Kidney (tissue), 14 donors: Measurements from ENCODE around the gene CSTB. TPM values are rescaled to one million over a fixed set of nuclear protein-coding genes. Genes with fewer than 3 reads are reported as not detected.

Source experiments
- DNase-seq, 5 donors: peaks; one replicate each; pipeline ENCODE4 v3.0.0-alpha.2; 2013 to 2020
- FAIRE-seq: peaks from 2 replicates; lab custom pipeline; 2012; peaks lifted over from hg19 to GRCh38; lab: Jason Lieb, UNC
- H3K27ac ChIP-seq, 2 donors: one replicate each; pipeline ENCODE4 v1.7.0; 2013; ENCODE audit warnings: low read depth in 2 of 2, low read length in 2 of 2, inconsistent platforms in 1 of 2
- H3K27me3 ChIP-seq: one replicate; pipeline ENCODE4 v1.7.1; 2013; ENCODE audit warnings: low read length, inconsistent platforms; ENCODE audit not compliant: control insufficient read depth, insufficient read depth
- H3K36me3 ChIP-seq, 3 donors: one replicate each; pipeline versions ENCODE4 v1.7.0 to v1.7.1; 2013; ENCODE audit warnings: low read length in 3 of 3, control low read depth in 1 of 3, inconsistent platforms in 1 of 3; ENCODE audit not compliant: insufficient read depth in 3 of 3, control insufficient read depth in 2 of 3
- H3K4me1 ChIP-seq, 3 donors: one replicate each; pipeline versions ENCODE4 v1.7.0 to v1.7.1; 2013; ENCODE audit warnings: low read length in 3 of 3, inconsistent platforms in 1 of 3, low read depth in 1 of 3; ENCODE audit not compliant: control insufficient read depth in 2 of 3, insufficient read depth in 2 of 3
- H3K4me3 ChIP-seq, 3 donors: one replicate each; pipeline versions ENCODE4 v1.7.0 to v1.8.1; 2013; ENCODE audit warnings: low read length in 3 of 3, control low read depth in 1 of 3, inconsistent platforms in 1 of 3
- H3K9ac ChIP-seq, 3 donors: one replicate each; pipeline versions ENCODE4 v1.7.0 to v1.7.1; 2013; ENCODE audit warnings: low read length in 3 of 3, control low read depth in 1 of 3, inconsistent platforms in 1 of 3
- H3K9me3 ChIP-seq, 3 donors: one replicate each; pipeline versions ENCODE4 v1.7.0 to v1.7.1; 2013; ENCODE audit warnings: low read length in 3 of 3, control low read depth in 1 of 3, inconsistent platforms in 1 of 3; ENCODE audit not compliant: control insufficient read depth in 2 of 3, insufficient read depth in 1 of 3
- CTCF ChIP-seq: IDR thresholded peaks from 3 replicates; pipeline ENCODE4 v1.5.1; 2012; ENCODE audit warnings: mild to moderate bottlenecking, moderate library complexity, borderline replicate concordance; ENCODE audit not compliant: insufficient read depth; ENCODE audit errors: extremely low read depth
- intact Hi-C: fragments of 100-400 bp; cut with DNase I; formaldehyde crosslinking; loops from one replicate; pipeline ENCODE4 v1.11.1; 2022
- polyA plus RNA-seq: library from polyadenylated mRNA; stranded (reverse); fragments of 350-450 nt; fragmentation: Illumina TruSeq; extraction: RNeasy Lipid Tissue Mini Kit (QIAGEN cat#74804); gene quantifications from one replicate; pipeline ENCODE4 v1.2.3, GENCODE V29; 2014; ENCODE audit warnings: low read depth, low replicate concordance; ENCODE audit not compliant: insufficient read depth
- total RNA-seq: library from RNA; stranded (reverse); fragmentation: NEBNext Ultra II Directional; extraction: Animal tissue kit (Norgen Biotek cat#: 25700); gene quantifications from one replicate; pipeline ENCODE4 v1.2.1, GENCODE V29; 2021
- donor health status: control.
- donor health status: control.
- donor health status: control.
- donor health status: control.
- donor health status: control.
- donor health status: DM: yes; HTN: yes; CAD: no.
- donor health status: Normal renal cell carcinoma (clear cell type).

Gene CSTB
- total and polyA plus RNA-seq, 2 donors from 2014 or later = 74.5 to 97.8 TPM

DNA sequence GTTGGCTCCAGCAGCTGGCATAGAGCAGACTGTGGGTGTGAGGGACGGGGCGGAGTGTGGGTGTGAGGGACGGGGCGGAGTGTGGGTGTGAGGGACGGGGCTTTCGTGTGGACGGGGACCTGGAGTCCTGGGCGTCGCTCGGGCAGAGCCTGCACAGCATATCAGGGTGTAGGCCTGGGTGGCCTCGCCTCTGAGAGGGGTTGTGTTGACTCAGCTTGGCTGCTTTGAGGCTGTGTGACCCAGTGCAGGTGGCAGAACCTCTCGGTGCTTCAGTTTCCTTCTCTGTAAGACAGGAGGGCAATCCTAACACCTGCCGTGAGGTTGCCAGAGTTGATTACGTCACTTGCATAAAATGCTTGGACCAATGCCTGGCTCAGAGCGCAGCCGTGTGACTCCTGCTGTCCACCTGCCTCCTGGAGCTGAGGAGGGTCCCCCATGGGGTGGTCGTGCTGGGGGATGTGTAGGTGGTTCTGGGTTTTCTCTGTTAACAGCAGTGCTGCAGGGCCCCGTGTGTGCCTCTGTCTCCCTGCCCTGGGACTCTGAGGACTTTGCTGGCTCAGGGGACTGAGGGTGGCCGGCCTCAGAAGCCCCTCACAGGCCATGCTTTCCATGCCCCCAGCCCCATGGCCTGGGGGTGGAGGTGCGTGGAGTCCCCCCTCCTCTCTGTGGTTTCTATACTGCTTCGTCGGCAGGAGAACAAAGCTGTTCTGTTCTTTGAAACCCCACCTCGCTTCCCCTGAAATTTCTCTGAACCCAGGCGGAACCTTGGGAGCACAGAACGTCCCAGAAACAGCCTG lies 41.8 kb downstream of the CSTB start:
- intact Hi-C loops = no loop called here
- FAIRE-seq = no peak

DNA sequence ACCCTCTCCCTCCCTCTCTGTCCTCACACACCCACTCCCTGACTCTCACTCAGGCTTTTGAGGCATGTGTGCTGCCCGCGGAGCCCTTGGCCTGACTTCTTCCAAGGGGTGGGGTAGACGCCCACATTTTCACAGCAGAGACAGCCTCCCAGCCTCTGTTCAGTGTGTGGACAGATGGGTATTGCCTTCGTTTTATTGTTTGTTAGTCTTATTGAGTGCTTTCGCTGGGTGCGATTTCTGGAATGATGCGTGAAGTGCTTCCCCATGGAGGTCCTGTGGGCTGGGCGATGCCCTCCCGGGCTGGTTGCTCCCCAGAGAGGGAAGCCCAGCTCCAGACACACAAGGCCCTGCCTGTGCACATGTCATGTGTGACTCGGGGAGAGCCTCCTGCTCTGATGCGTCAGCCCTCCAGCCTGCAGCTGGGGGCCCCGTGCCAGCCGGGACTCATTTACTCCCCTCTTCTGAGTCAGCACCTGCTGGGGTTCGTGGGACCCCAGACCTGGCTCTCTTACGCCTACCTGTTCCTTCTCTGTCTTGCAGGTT lies 42.5 kb downstream of the CSTB start:
- FAIRE-seq = no peak
- intact Hi-C loops = no loop called here

More for the DNA sequence above, 41.8 kb downstream of the CSTB start:
- no peak for TF ChIP-seq CTCF
- no peaks in the 10 kb centered on the region for H3K9me3 ChIP-seq
- H3K36me3 ChIP-seq = no peaks in the 10 kb centered on the region
- no peak overlapping the region for H3K4me3 ChIP-seq
- DNase-seq = peak in 1 of 5 donors; percentile 31
- no peaks in the 10 kb centered on the region for H3K27me3 ChIP-seq
- H3K4me1 ChIP-seq = peaks cover 2 to 48% (median 35%) of the 10 kb centered on the region in 3 donors
- H3K9ac ChIP-seq = no peak overlapping the region
- peak overlapping the region; percentile 3 to 27 for H3K27ac ChIP-seq

GRCh38 chr21:43733060-43733459 lies 43.0 kb downstream of the CSTB start:
- H3K9ac ChIP-seq = no peak overlapping the region
- H3K27ac ChIP-seq = peak overlapping the region; percentile 27 to 28
- no peaks in the 10 kb centered on the region for H3K36me3 ChIP-seq
- H3K4me1 ChIP-seq = peaks cover 2 to 52% (median 36%) of the 10 kb centered on the region in 3 donors
- no peak for TF ChIP-seq CTCF
- DNase-seq (no peak), FAIRE-seq (no peak)
- intact Hi-C loops = no loop called here
- H3K27me3 ChIP-seq = no peaks in the 10 kb centered on the region
- no peaks in the 10 kb centered on the region for H3K9me3 ChIP-seq
- no peak overlapping the region for H3K4me3 ChIP-seq

More for the DNA sequence above, 42.5 kb downstream of the CSTB start:
- no peak overlapping the region for H3K4me3 ChIP-seq
- no peaks in the 10 kb centered on the region for H3K9me3 ChIP-seq
- peaks cover 2 to 52% (median 37%) of the 10 kb centered on the region in 3 donors for H3K4me1 ChIP-seq
- H3K36me3 ChIP-seq = no peaks in the 10 kb centered on the region
- H3K27ac ChIP-seq = peak overlapping the region; percentile 27 to 28
- peak in 1 of 5 donors; percentile 30 for DNase-seq
- no peak overlapping the region for H3K9ac ChIP-seq
- no peak for TF ChIP-seq CTCF
- no peaks in the 10 kb centered on the region for H3K27me3 ChIP-seq
